Activated T-cell treated with anti-CD3 and anti-CD28 coated beads, Interleukin-2, amount 50 U/mL, for 4 hours (primary cell): ENCODE results near the gene NACA2. TPM values are rescaled to one million over a fixed set of nuclear protein-coding genes. Genes with fewer than 3 reads are reported as not detected.

Source experiments
- ATAC-seq, 2 donors: fragments of 200-7000 bp; cut with Tn5 transposase; one replicate each; pipeline ENCODE4 v1.10.0; 2021
- DNase-seq: peaks from one replicate; pipeline ENCODE4 v3.0.0-alpha.2; 2020
- H3K27me3 Mint-ChIP-seq: one replicate; pipeline ENCODE4 v1.8.0; 2021; ENCODE audit warnings: low read depth, mixed read lengths
- H3K36me3 Mint-ChIP-seq: one replicate; pipeline ENCODE4 v1.8.0; 2022; ENCODE audit warnings: mixed read lengths; ENCODE audit not compliant: insufficient read depth
- H3K4me1 Mint-ChIP-seq: one replicate; pipeline ENCODE4 v1.8.0; 2021; ENCODE audit warnings: low read depth, mixed read lengths
- H3K4me3 Mint-ChIP-seq: one replicate; pipeline ENCODE4 v1.8.0; 2021; ENCODE audit warnings: mild to moderate bottlenecking, moderate library complexity, mixed read lengths
- H3K9me3 Mint-ChIP-seq: one replicate; pipeline ENCODE4 v1.8.0; 2021; ENCODE audit warnings: mixed read lengths
- total RNA-seq, 3 donors: library from RNA; stranded (reverse); gene quantifications; one replicate each; pipeline ENCODE4 v1.2.1, GENCODE V29; 2021

NACA2 gene
- total RNA-seq, 3 donors from 2014 or later, result not detected

- Mint-ChIP-seq H3K27me3 (peaks cover 12% of the 10 kb centered on the region), H3K4me1 (peaks cover 5% of the 10 kb centered on the region), H3K36me3 (no peaks in the 10 kb centered on the region), H3K4me3 (no peak overlapping the region), H3K9me3 (peaks cover 9% of the 10 kb centered on the region)
- no peak for ATAC-seq
- DNase-seq, result no peak
Observed at GRCh38 chr17:61619493-61619892, 28.5 kb upstream of the NACA2 start.

- Mint-ChIP-seq H3K27me3 (peaks cover 12% of the 10 kb centered on the region), H3K4me3 (no peak overlapping the region), H3K9me3 (peaks cover 9% of the 10 kb centered on the region), H3K36me3 (no peaks in the 10 kb centered on the region), H3K4me1 (peaks cover 5% of the 10 kb centered on the region)
- no peak for ATAC-seq
- no peak for DNase-seq
Observed at GRCh38 chr17:61618950-61619349, 27.9 kb upstream of the NACA2 start.

DNA sequence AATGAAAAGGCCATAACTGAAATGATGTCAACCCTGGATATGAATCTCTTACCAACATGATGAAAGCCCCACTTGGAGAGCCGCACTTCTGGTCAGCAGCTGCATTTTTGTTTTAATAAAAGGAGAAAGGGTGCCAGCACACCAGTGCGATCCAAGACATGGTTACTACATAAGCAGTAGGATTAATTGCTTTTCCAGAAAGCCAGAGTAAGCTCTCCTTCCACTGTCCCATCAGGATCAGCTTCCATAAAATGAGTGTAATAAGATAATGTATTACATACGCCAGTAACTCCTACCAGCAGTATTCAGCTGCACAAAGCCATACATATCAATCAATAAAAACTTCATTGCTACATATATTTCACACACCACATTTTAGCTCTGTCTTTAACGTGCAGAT lies 26.3 kb upstream of the NACA2 start:
- DNase-seq (no peak), ATAC-seq (no peak)
- peaks cover 9% of the 10 kb centered on the region for H3K9me3 Mint-ChIP-seq
- H3K27me3 Mint-ChIP-seq, result peaks cover 13% of the 10 kb centered on the region
- H3K36me3 Mint-ChIP-seq, result no peaks in the 10 kb centered on the region
- peaks cover 5% of the 10 kb centered on the region for H3K4me1 Mint-ChIP-seq
- H3K4me3 Mint-ChIP-seq, result no peak overlapping the region

DNA sequence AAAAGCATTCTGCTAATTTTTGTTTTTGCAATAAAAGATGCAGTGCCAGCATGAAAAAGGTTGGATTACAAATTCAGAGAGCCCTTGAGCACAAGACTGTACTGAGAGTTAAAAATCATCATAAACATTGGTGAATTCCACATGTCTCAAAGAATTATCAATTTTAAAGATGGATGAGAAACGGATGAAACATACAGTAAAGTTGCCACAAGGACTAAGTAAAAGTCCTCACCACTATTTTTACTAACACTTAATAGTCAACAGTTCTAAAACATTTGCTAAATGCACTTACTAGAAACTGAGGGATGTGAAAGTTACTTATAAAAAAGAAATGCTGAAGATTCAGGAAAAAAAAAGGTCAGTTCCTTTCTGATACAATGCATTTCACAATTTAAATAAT lies 25.8 kb upstream of the NACA2 start:
- no peak overlapping the region for H3K4me3 Mint-ChIP-seq
- H3K4me1 Mint-ChIP-seq, result peaks cover 5% of the 10 kb centered on the region
- peaks cover 9% of the 10 kb centered on the region for H3K9me3 Mint-ChIP-seq
- DNase-seq (no peak), ATAC-seq (no peak)
- H3K27me3 Mint-ChIP-seq, result peaks cover 13% of the 10 kb centered on the region
- H3K36me3 Mint-ChIP-seq, result no peaks in the 10 kb centered on the region

DNA sequence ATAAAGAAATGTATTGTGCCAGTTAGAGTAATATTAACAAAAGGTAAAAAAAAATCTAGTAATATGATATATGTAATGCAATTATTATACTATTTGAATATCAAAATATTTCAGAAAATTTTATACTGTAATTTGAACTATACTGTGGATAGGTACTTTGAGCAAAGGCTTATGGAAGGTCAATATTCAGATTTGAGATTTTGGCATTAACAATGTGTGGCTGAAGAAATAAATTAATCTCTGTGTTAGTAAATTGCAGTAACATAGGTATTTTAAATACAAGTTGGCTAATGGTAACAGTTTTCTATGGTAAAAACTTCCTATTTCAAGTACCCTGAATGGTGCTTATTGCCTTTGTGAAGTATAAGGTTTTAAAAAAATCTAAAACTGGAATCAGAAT lies 23.2 kb upstream of the NACA2 start:
- Mint-ChIP-seq H3K4me3 (no peak overlapping the region), H3K36me3 (no peaks in the 10 kb centered on the region), H3K4me1 (peaks cover 5% of the 10 kb centered on the region), H3K9me3 (peaks cover 5% of the 10 kb centered on the region), H3K27me3 (peaks cover 13% of the 10 kb centered on the region)
- DNase-seq (no peak), ATAC-seq (no peak)

DNA sequence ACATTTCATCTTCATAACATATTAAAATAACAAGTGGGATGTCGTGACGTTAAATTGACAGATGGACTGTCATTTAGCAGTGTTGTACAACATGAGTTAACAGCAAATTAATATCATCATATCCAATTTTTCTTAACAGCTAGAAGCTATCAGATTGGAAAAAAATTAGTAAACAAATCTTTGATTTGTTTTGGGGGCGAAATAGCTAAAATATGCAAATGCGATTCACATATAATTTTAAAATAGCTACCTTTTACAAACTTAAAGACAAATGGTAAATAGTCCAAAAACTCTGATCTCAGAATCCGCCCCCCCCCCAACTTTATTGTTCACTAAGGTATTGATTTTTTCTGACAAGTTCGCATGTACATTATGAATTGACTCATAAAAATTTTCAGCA lies 20.3 kb upstream of the NACA2 start:
- H3K4me1 Mint-ChIP-seq, result peaks cover 5% of the 10 kb centered on the region
- no peaks in the 10 kb centered on the region for H3K9me3 Mint-ChIP-seq
- no peak overlapping the region for H3K4me3 Mint-ChIP-seq
- peaks cover 14% of the 10 kb centered on the region for H3K27me3 Mint-ChIP-seq
- no peaks in the 10 kb centered on the region for H3K36me3 Mint-ChIP-seq
- DNase-seq (no peak), ATAC-seq (no peak)

DNA sequence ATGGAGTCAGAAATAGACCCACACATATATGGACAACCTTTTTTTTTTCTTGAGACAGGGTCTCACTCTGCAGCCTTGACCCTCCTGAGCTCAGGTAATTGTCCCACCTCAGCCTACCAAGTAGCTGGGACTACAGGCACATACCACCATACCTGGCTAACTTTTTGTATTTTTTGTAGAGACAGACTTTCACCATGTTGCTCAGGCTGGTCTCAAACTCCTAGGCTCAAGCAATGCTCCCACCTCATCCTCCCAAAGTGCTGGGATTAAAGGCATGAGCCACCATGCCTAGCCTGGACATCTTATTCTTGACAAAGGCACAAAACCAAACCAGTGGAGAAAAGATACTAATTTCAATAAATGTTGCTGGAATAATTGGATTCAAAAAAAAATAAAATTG lies 14.7 kb upstream of the NACA2 start:
- ATAC-seq (no peak), DNase-seq (no peak)
- peaks cover 27% of the 10 kb centered on the region for H3K27me3 Mint-ChIP-seq
- no peaks in the 10 kb centered on the region for H3K36me3 Mint-ChIP-seq
- H3K4me1 Mint-ChIP-seq, result no peaks in the 10 kb centered on the region
- H3K4me3 Mint-ChIP-seq, result no peak overlapping the region
- no peaks in the 10 kb centered on the region for H3K9me3 Mint-ChIP-seq

DNA sequence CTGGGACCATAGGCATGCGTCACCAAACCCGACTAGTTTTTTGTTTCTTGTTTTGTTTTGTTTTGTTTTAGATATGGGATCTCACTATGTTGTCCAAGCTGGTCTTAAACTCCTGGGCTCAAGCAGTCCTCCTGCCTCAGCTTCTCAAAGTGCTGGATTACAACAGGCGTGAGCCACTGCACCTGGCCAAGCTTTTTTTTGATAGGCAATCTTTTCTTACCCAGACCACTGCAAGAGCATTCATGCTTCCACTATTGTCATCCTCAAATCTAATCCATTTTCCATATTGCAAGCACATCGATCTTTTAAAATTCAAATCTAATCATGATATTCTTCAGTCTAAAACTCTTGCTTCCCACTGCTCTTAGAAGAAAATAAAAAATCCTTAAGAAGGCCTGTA lies 10.3 kb upstream of the NACA2 start:
- no peak overlapping the region for H3K4me3 Mint-ChIP-seq
- ATAC-seq (no peak), DNase-seq (no peak)
- H3K36me3 Mint-ChIP-seq, result no peaks in the 10 kb centered on the region
- no peaks in the 10 kb centered on the region for H3K9me3 Mint-ChIP-seq
- no peaks in the 10 kb centered on the region for H3K4me1 Mint-ChIP-seq
- H3K27me3 Mint-ChIP-seq, result peaks cover 25% of the 10 kb centered on the region

DNA sequence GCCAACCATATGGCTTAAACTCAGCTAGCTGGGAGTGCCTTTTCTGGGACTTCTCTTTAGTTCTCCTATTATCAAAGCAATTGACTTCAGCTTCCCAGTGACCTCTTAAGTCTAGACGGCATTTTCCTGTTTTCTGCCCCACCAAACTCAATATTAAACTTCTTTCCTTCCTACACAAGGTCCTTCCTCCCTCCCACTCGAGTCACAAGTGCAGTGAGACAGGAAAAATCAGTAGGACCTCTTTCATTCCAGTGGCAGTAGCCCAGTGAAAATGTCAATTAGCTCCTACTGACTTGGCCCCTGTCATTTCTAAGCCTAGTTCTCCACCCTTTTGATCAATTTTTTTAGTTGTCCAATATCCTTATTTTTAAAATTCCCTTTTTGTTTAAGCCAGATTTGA lies 9.6 kb upstream of the NACA2 start:
- H3K27me3 Mint-ChIP-seq, result peaks cover 27% of the 10 kb centered on the region
- no peak for DNase-seq

DNA sequence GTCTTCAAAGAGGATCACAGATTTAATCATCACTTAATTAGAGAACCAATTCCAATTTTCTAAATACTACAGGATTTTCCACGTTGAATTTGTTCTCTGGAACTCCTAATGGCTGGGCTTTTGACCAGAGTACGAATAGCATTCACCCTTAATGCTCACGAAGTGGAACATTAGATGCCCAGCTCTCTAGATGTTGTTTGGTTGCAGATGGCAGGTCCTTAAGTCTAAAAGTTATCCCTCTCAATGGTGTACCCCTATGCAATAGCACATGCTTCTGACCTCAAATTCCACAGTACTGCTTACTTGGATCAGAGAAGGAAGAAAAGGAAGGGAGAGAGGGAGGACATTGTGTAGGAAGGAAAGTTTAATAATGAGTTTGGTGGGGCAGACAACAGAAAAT lies 8.6 kb upstream of the NACA2 start:
- DNase-seq, result no peak
- no peaks in the 10 kb centered on the region for H3K36me3 Mint-ChIP-seq
- H3K9me3 Mint-ChIP-seq, result no peaks in the 10 kb centered on the region
- ATAC-seq, result no peak
- H3K27me3 Mint-ChIP-seq, result peaks cover 24% of the 10 kb centered on the region
- no peaks in the 10 kb centered on the region for H3K4me1 Mint-ChIP-seq
- H3K4me3 Mint-ChIP-seq, result no peak overlapping the region

More for the DNA sequence above, 9.6 kb upstream of the NACA2 start:
- H3K4me3 Mint-ChIP-seq, result no peak overlapping the region
- H3K36me3 Mint-ChIP-seq, result no peaks in the 10 kb centered on the region
- H3K4me1 Mint-ChIP-seq, result no peaks in the 10 kb centered on the region
- ATAC-seq, result no peak
- no peaks in the 10 kb centered on the region for H3K9me3 Mint-ChIP-seq

- ATAC-seq, result no peak
- H3K36me3 Mint-ChIP-seq, result no peaks in the 10 kb centered on the region
- peaks cover 17% of the 10 kb centered on the region for H3K27me3 Mint-ChIP-seq
- no peaks in the 10 kb centered on the region for H3K4me1 Mint-ChIP-seq
- no peaks in the 10 kb centered on the region for H3K9me3 Mint-ChIP-seq
- no peak for DNase-seq
- H3K4me3 Mint-ChIP-seq, result no peak overlapping the region
Observed at GRCh38 chr17:61598014-61598413, 7.0 kb upstream of the NACA2 start.

- H3K27me3 Mint-ChIP-seq, result peaks cover 13% of the 10 kb centered on the region
- no peaks in the 10 kb centered on the region for H3K36me3 Mint-ChIP-seq
- H3K4me1 Mint-ChIP-seq, result no peaks in the 10 kb centered on the region
- H3K9me3 Mint-ChIP-seq, result no peaks in the 10 kb centered on the region
- ATAC-seq (no peak), DNase-seq (no peak)
- H3K4me3 Mint-ChIP-seq, result no peak overlapping the region
Observed at GRCh38 chr17:61597607-61598006, 6.6 kb upstream of the NACA2 start.

GRCh38 chr17:61595418-61596186 lies 4.6 kb upstream of the NACA2 start:
- Mint-ChIP-seq H3K9me3 (no peaks in the 10 kb centered on the region), H3K4me3 (no peak overlapping the region), H3K4me1 (no peaks in the 10 kb centered on the region), H3K36me3 (no peaks in the 10 kb centered on the region), H3K27me3 (peaks cover 7% of the 10 kb centered on the region)
- ATAC-seq (no peak), DNase-seq (no peak)

GRCh38 chr17:61594294-61594825 lies 3.3 kb upstream of the NACA2 start:
- Mint-ChIP-seq H3K36me3 (no peaks in the 10 kb centered on the region), H3K27me3 (peaks cover 7% of the 10 kb centered on the region), H3K4me3 (no peak overlapping the region), H3K9me3 (no peaks in the 10 kb centered on the region), H3K4me1 (no peaks in the 10 kb centered on the region)
- ATAC-seq (no peak), DNase-seq (no peak)

GRCh38 chr17:61593426-61593825 lies 2.4 kb upstream of the NACA2 start:
- no peak for DNase-seq
- Mint-ChIP-seq H3K4me1 (no peaks in the 10 kb centered on the region), H3K9me3 (no peaks in the 10 kb centered on the region), H3K36me3 (no peaks in the 10 kb centered on the region), H3K4me3 (no peak overlapping the region), H3K27me3 (peaks cover 7% of the 10 kb centered on the region)
- ATAC-seq, result no peak
